Smooth muscle cell (in vitro differentiated cells): Measurements from ENCODE around the gene CLNS1A. TPM values are rescaled to one million over a fixed set of nuclear protein-coding genes. Genes with fewer than 3 reads are reported as not detected.

ENCODE experiments used
- DNase-seq: peaks from one replicate; lab custom pipeline; 2025; ENCODE audit not compliant: unreplicated experiment; lab: John Stamatoyannopoulos, UW
- H2AFZ ChIP-seq: fragments of 200-600 bp; sonication (generic); 2 replicates; pipeline ENCODE4 v1.6.0; 2016; ENCODE audit warnings: antibody characterized with exemption, low read depth, mild to moderate bottlenecking
- H3F3A ChIP-seq: fragments of 200-600 bp; sonication (generic); 2 replicates; pipeline ENCODE4 v1.6.0; 2017; ENCODE audit warnings: antibody characterized with exemption, low read depth
- H3K27ac ChIP-seq: fragments of 200-600 bp; sonication (generic); 2 replicates; pipeline ENCODE4 v1.5.1; 2016; ENCODE audit warnings: low read depth, mild to moderate bottlenecking
- H3K27me3 ChIP-seq: fragments of 200-600 bp; sonication (generic); 2 replicates; pipeline ENCODE4 v1.6.1; 2016; ENCODE audit warnings: low read depth, mild to moderate bottlenecking
- H3K36me3 ChIP-seq: fragments of 200-600 bp; sonication (generic); 2 replicates; pipeline ENCODE4 v1.5.1; 2016; ENCODE audit warnings: low read depth
- H3K4me1 ChIP-seq: fragments of 200-600 bp; sonication (generic); 2 replicates; pipeline ENCODE4 v1.5.1; 2016; ENCODE audit warnings: low read depth
- H3K4me2 ChIP-seq: fragments of 200-600 bp; sonication (generic); 2 replicates; pipeline ENCODE4 v1.6.0; 2016; ENCODE audit warnings: mild to moderate bottlenecking
- H3K4me3 ChIP-seq: fragments of 200-600 bp; sonication (generic); 2 replicates; pipeline ENCODE4 v1.5.1; 2016; ENCODE audit warnings: mild to moderate bottlenecking
- H3K79me2 ChIP-seq: fragments of 200-600 bp; sonication (generic); 2 replicates; pipeline ENCODE4 v1.6.0; 2016; ENCODE audit warnings: low read depth, mild to moderate bottlenecking
- H3K9ac ChIP-seq: fragments of 200-600 bp; sonication (generic); 2 replicates; pipeline ENCODE4 v1.6.0; 2016; ENCODE audit warnings: low read depth
- H3K9me3 ChIP-seq: fragments of 200-600 bp; sonication (generic); replicated peaks from 2 replicates; pipeline ENCODE4 v1.5.1; 2016; ENCODE audit warnings: low read depth
- H4K20me1 ChIP-seq: fragments of 200-600 bp; sonication (generic); 2 replicates; pipeline ENCODE4 v1.6.0; 2016; ENCODE audit warnings: low read depth
- CTCF ChIP-seq: fragments of 200-600 bp; sonication (generic); IDR thresholded peaks from 2 replicates; pipeline ENCODE4 v1.5.1; 2017; ENCODE audit warnings: borderline replicate concordance, mild to moderate bottlenecking, antibody characterized with exemption; ENCODE audit not compliant: insufficient read depth, poor library complexity, severe bottlenecking
- WGBS: methylation state at CpG from one replicate; pipeline ENCODE4 v1.1.7; 2016; ENCODE audit warnings: low lambda C conversion rate; 5-methylcytosine and 5-hydroxymethylcytosine counted together
- polyA plus RNA-seq: library from polyadenylated mRNA; unstranded; fragments of >200 nt; fragmentation: Nextera tagmentation; extraction: Ambion mirVana; gene quantifications from 2 replicates; pipeline ENCODE4 v1.2.1, GENCODE V29; 2016
- total RNA-seq: library from RNA; depleted of rRNA; stranded (reverse); fragments of >200 nt; gene quantifications from 2 replicates; pipeline ENCODE4 v1.2.3, GENCODE V29; 2014

CLNS1A gene
- total and polyA plus RNA-seq, 2 experiments from 2014 or later = 67.3 to 132 TPM

DNA sequence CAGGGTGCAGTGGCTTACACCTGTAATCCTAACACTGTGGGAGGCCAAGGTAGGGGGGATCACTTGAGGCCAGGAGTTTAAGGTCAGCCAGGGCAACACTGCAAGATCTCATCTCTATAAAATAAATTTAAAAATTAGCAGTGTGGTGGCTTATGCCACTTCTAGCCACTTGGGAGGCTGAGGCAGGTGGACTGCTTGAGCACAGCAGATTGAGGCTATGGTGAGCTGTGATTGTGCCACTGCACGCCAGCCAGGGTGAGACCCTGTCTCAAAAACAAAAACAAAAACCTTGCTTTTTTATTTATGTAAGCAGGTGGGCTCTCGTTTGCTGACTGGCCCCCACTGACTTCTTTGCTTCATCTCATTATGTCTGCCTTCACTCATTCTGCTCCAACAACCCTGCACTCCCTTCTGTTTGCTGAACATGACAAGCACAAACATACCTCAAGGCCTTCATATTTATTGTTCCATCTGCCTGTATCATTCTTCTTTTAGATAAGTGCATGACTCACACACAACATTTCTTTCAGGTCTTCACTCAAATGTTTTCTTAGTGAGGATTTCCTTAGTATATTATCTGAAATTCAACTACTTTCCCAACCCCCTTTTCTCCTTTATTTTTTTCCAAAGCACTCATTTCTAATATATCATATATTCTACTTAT, 32.4 kb upstream of the CLNS1A start:
- peaks cover 23% of the 10 kb centered on the region for H3K36me3 ChIP-seq

DNA sequence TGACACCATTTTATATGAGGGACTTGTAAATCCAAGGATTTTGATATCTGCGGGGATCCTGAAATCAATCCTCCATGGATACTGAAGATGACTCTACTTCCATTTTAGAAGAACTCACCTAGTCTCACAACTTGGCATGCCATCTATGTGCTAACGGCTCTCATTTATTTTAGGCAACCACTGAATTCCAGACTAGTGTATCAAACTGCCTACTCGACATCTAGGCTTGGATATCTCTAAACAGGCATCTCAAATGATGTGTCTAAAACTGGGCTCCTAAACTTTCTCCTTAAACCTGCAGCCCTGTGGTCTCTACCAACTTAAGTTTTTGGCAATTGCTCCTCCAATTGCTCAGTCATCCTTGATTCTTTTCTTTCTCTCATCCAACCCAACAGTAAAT, 31.2 kb upstream of the CLNS1A start:
- no peak overlapping the region for H3K4me2 ChIP-seq

More for the DNA sequence above, 32.4 kb upstream of the CLNS1A start:
- no peak overlapping the region for H3K27ac ChIP-seq
- H3K79me2 ChIP-seq = no peaks in the 10 kb centered on the region
- H4K20me1 ChIP-seq = no peaks in the 10 kb centered on the region
- no peaks in the 10 kb centered on the region for H3K4me1 ChIP-seq
- no peak overlapping the region for H3K9ac ChIP-seq
- H3F3A ChIP-seq = no peaks in the 10 kb centered on the region
- H2AFZ ChIP-seq = no peak overlapping the region
- H3K27me3 ChIP-seq = no peaks in the 10 kb centered on the region
- no peak for TF ChIP-seq CTCF
- no peaks in the 10 kb centered on the region for H3K9me3 ChIP-seq
- H3K4me3 ChIP-seq = no peak overlapping the region
- 97% methylated on average over 2 of the region's 2 CpGs for WGBS
- DNase-seq = no peak
- no peak overlapping the region for H3K4me2 ChIP-seq

GRCh38 chr11:77665240-77665965, 27.8 kb upstream of the CLNS1A start:
- TF ChIP-seq CTCF = no peak
- Histone ChIP-seq H3K4me2 (no peak overlapping the region), H3K79me2 (no peaks in the 10 kb centered on the region), H3K36me3 (peaks cover under 1% of the 10 kb centered on the region), H2AFZ (no peak overlapping the region), H3K27me3 (no peaks in the 10 kb centered on the region), H3F3A (no peaks in the 10 kb centered on the region), H3K9me3 (no peaks in the 10 kb centered on the region), H3K27ac (no peak overlapping the region), H3K4me3 (no peak overlapping the region), H3K4me1 (no peaks in the 10 kb centered on the region), H3K9ac (no peak overlapping the region), H4K20me1 (no peaks in the 10 kb centered on the region)
- 80% methylated on average over 7 of the region's 7 CpGs for WGBS
- no peak for DNase-seq

More for the DNA sequence above, 31.2 kb upstream of the CLNS1A start:
- TF ChIP-seq CTCF = no peak
- no peaks in the 10 kb centered on the region for H3F3A ChIP-seq
- 81% methylated on average over 3 of the region's 3 CpGs for WGBS
- no peak overlapping the region for H3K9ac ChIP-seq
- no peak overlapping the region for H2AFZ ChIP-seq
- no peak overlapping the region for H3K4me3 ChIP-seq
- DNase-seq = no peak
- H3K27me3 ChIP-seq = no peaks in the 10 kb centered on the region
- H3K36me3 ChIP-seq = peaks cover 12% of the 10 kb centered on the region
- no peaks in the 10 kb centered on the region for H4K20me1 ChIP-seq
- no peak overlapping the region for H3K27ac ChIP-seq
- H3K9me3 ChIP-seq = no peaks in the 10 kb centered on the region
- no peaks in the 10 kb centered on the region for H3K79me2 ChIP-seq
- H3K4me1 ChIP-seq = no peaks in the 10 kb centered on the region

GRCh38 chr11:77661670-77662069, 24.1 kb upstream of the CLNS1A start:
- 90% methylated on average over 3 of the region's 3 CpGs for WGBS
- no peaks in the 10 kb centered on the region for H3K27me3 ChIP-seq
- no peaks in the 10 kb centered on the region for H3F3A ChIP-seq
- no peaks in the 10 kb centered on the region for H3K9me3 ChIP-seq
- H3K4me1 ChIP-seq = no peaks in the 10 kb centered on the region
- no peak for DNase-seq
- H2AFZ ChIP-seq = no peak overlapping the region
- no peaks in the 10 kb centered on the region for H3K79me2 ChIP-seq
- H3K4me3 ChIP-seq = no peak overlapping the region
- no peaks in the 10 kb centered on the region for H3K36me3 ChIP-seq
- no peak overlapping the region for H3K4me2 ChIP-seq
- no peak overlapping the region for H3K27ac ChIP-seq
- no peak overlapping the region for H3K9ac ChIP-seq
- TF ChIP-seq CTCF = no peak
- H4K20me1 ChIP-seq = no peaks in the 10 kb centered on the region
